WTC11 (cell line): Measurements from ENCODE around the gene PCDHGC4. TPM values are rescaled to one million over a fixed set of nuclear protein-coding genes. Genes with fewer than 3 reads are reported as not detected.

Experiments used
- ATAC-seq: fragments of 200-7000 bp; cut with Tn5 transposase; 2 replicates; pipeline ENCODE4 v1.10.0; 2021; ENCODE audit warnings: mild to moderate bottlenecking, moderate library complexity
- CTCF ChIA-PET: fragments of 300-600 bp; sonication (Branson Sonifier 250); formaldehyde crosslinking; loops from one replicate; lab custom pipeline; 2021; ENCODE audit warnings: antibody characterized with exemption; lab: Charles Lee
- POLR2A ChIA-PET: fragments of 350-600 bp; sonication (Branson Sonifier 250); formaldehyde crosslinking; loops from one replicate; lab custom pipeline; 2021; ENCODE audit warnings: antibody characterized with exemption; lab: Charles Lee
- DNase-seq: peaks from one replicate; pipeline ENCODE4 v3.0.0; 2021; ENCODE audit warnings: low spot score
- H3K27ac Mint-ChIP-seq: 2 replicates; pipeline ENCODE4 v1.8.0; 2021; ENCODE audit warnings: mixed read lengths
- H3K27me3 Mint-ChIP-seq: 2 replicates; pipeline ENCODE4 v1.8.0; 2021; ENCODE audit warnings: low read depth, mild to moderate bottlenecking, moderate library complexity, mixed read lengths
- H3K36me3 Mint-ChIP-seq: 2 replicates; pipeline ENCODE4 v1.8.0; 2021; ENCODE audit warnings: mixed read lengths
- H3K4me1 Mint-ChIP-seq: 2 replicates; pipeline ENCODE4 v1.8.0; 2022; ENCODE audit warnings: mixed read lengths
- H3K4me3 Mint-ChIP-seq: 2 replicates; pipeline ENCODE4 v1.8.0; 2021; ENCODE audit warnings: mild to moderate bottlenecking, moderate library complexity, mixed read lengths
- H3K9me3 Mint-ChIP-seq: 2 replicates; pipeline ENCODE4 v1.8.0; 2021; ENCODE audit warnings: mixed read lengths
- CBFB ChIP-seq: sonication (generic); formaldehyde crosslinking; IDR thresholded peaks from 2 replicates; pipeline ENCODE4 v1.8.1; 2022; ENCODE audit warnings: mild to moderate bottlenecking, low read depth, missing genetic modification reagents
- MXD4 ChIP-seq: fragments of 250-450 bp; sonication (Bioruptor Pico); IDR thresholded peaks from 2 replicates; pipeline ENCODE4 v1.8.0; 2021; ENCODE audit warnings: mild to moderate bottlenecking, moderate library complexity, borderline replicate concordance
- RELA ChIP-seq: sonication (generic); formaldehyde crosslinking; IDR thresholded peaks from 2 replicates; pipeline ENCODE4 v1.8.1; 2022; ENCODE audit warnings: missing genetic modification reagents, mild to moderate bottlenecking, borderline replicate concordance
- SMAD4 ChIP-seq: sonication (generic); formaldehyde crosslinking; IDR thresholded peaks from 2 replicates; pipeline ENCODE4 v1.8.0; 2022; ENCODE audit warnings: mild to moderate bottlenecking, missing genetic modification reagents
- ZNF219 ChIP-seq: sonication (generic); formaldehyde crosslinking; IDR thresholded peaks from 2 replicates; pipeline ENCODE4 v1.8.0; 2023; ENCODE audit warnings: missing genetic modification reagents, mild to moderate bottlenecking, borderline replicate concordance
- total RNA-seq: library from RNA; stranded (reverse); gene quantifications from 3 replicates; pipeline ENCODE4 v1.2.3, GENCODE V29; 2021
- TF ChIP-seq, protein P1 (sequence below): fragments of 250-450 bp; sonication (Bioruptor Pico); IDR thresholded peaks from 2 replicates; pipeline ENCODE4 v1.9.0; 2021; ENCODE audit warnings: mild to moderate bottlenecking, borderline replicate concordance
- TF ChIP-seq, protein P2 (sequence below): sonication (generic); formaldehyde crosslinking; IDR thresholded peaks from 2 replicates; pipeline ENCODE4 v1.8.1; 2022; ENCODE audit warnings: mild to moderate bottlenecking, missing genetic modification reagents, moderate library complexity, borderline replicate concordance
- TF ChIP-seq, protein P3 (sequence below): sonication (generic); formaldehyde crosslinking; IDR thresholded peaks from 2 replicates; pipeline ENCODE4 v1.8.1; 2022; ENCODE audit warnings: mild to moderate bottlenecking, moderate library complexity, missing genetic modification reagents
- TF ChIP-seq, protein P4 (sequence below): sonication (generic); formaldehyde crosslinking; IDR thresholded peaks from 2 replicates; pipeline ENCODE4 v1.8.0; 2022; ENCODE audit warnings: mild to moderate bottlenecking, missing genetic modification reagents
- TF ChIP-seq, protein P5 (sequence below): sonication (generic); formaldehyde crosslinking; IDR thresholded peaks from 2 replicates; pipeline ENCODE4 v1.8.1; 2022; ENCODE audit warnings: low read depth, missing genetic modification reagents, borderline replicate concordance

PCDHGC4 gene
- total RNA-seq, 1 experiment from 2014 or later = 6.1 TPM

DNA sequence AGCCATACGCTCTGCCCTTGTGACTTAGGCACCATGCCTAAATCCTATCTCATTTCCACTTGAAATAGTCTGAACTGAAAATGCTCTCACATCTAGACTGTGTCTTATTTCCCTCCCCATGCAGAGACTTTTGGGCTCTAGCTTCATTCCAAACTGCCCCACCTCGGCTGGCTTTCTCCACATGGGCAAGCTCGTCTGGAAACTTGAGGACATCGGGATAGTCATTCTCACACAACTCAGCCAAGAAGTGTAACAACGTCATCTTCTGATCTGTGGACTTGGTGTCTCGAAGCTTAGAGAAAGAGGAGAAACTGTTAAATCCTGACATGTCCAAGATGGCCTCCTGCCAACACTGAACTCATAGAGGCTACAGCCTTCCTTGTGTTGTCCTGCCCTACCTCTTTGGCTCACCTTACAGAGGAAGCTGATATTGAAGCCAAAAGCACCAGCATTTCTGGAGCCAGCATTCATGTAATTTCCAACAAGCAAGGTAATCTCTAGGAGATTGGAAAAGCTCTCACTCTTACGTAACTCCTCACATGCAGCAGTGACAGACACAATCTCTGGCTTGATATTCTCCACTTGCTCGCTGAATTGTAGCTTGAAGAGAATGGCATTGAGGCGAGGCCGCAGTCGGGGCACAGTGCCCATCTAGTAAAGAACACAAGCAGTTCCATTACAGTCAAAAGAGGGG is 43.6 kb downstream of the PCDHGC4 start (continued):
- TF ChIP-seq, protein P1, sequence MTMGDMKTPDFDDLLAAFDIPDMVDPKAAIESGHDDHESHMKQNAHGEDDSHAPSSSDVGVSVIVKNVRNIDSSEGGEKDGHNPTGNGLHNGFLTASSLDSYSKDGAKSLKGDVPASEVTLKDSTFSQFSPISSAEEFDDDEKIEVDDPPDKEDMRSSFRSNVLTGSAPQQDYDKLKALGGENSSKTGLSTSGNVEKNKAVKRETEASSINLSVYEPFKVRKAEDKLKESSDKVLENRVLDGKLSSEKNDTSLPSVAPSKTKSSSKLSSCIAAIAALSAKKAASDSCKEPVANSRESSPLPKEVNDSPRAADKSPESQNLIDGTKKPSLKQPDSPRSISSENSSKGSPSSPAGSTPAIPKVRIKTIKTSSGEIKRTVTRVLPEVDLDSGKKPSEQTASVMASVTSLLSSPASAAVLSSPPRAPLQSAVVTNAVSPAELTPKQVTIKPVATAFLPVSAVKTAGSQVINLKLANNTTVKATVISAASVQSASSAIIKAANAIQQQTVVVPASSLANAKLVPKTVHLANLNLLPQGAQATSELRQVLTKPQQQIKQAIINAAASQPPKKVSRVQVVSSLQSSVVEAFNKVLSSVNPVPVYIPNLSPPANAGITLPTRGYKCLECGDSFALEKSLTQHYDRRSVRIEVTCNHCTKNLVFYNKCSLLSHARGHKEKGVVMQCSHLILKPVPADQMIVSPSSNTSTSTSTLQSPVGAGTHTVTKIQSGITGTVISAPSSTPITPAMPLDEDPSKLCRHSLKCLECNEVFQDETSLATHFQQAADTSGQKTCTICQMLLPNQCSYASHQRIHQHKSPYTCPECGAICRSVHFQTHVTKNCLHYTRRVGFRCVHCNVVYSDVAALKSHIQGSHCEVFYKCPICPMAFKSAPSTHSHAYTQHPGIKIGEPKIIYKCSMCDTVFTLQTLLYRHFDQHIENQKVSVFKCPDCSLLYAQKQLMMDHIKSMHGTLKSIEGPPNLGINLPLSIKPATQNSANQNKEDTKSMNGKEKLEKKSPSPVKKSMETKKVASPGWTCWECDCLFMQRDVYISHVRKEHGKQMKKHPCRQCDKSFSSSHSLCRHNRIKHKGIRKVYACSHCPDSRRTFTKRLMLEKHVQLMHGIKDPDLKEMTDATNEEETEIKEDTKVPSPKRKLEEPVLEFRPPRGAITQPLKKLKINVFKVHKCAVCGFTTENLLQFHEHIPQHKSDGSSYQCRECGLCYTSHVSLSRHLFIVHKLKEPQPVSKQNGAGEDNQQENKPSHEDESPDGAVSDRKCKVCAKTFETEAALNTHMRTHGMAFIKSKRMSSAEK (CRISPR knock-in tag) = no peak

DNA sequence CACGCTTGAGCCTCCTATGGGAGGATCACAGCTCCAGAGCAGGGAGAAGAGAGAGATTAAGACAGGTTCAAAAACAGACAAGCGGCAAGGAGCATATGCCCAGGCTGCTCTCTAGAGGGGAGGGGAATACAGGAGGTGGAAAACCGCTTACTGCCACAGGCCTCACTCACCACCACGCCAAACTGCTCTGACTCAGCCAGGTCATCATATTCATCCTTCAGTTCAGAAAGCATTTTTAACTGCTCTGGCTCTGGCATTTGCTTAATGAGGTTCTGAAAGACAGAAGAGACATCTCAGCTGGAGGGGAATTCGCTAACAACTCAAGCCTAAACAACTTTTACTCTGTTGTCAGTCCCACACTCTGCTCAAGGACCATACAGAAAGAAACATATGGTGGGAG is 44.2 kb downstream of the PCDHGC4 start:
- no peak overlapping the region for H3K27ac Mint-ChIP-seq
- TF ChIP-seq, protein P2, sequence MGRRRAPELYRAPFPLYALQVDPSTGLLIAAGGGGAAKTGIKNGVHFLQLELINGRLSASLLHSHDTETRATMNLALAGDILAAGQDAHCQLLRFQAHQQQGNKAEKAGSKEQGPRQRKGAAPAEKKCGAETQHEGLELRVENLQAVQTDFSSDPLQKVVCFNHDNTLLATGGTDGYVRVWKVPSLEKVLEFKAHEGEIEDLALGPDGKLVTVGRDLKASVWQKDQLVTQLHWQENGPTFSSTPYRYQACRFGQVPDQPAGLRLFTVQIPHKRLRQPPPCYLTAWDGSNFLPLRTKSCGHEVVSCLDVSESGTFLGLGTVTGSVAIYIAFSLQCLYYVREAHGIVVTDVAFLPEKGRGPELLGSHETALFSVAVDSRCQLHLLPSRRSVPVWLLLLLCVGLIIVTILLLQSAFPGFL = no peak
- TF ChIP-seq ZNF219 (CRISPR knock-in tag) (no peak), SMAD4 (CRISPR knock-in tag) (no peak), RELA (CRISPR knock-in tag) (no peak)
- TF ChIP-seq, protein P3, sequence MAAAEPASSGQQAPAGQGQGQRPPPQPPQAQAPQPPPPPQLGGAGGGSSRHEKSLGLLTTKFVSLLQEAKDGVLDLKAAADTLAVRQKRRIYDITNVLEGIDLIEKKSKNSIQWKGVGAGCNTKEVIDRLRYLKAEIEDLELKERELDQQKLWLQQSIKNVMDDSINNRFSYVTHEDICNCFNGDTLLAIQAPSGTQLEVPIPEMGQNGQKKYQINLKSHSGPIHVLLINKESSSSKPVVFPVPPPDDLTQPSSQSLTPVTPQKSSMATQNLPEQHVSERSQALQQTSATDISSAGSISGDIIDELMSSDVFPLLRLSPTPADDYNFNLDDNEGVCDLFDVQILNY (CRISPR knock-in tag) = no peak
- TF ChIP-seq, all 79 proteins: peak for 0
- Mint-ChIP-seq H3K4me1 (peaks cover 20% of the 10 kb centered on the region), H3K9me3 (no peaks in the 10 kb centered on the region), H3K36me3 (peaks cover 35% of the 10 kb centered on the region), H3K4me3 (no peak overlapping the region), H3K27me3 (no peaks in the 10 kb centered on the region)
- DNase-seq (no peak), ATAC-seq (no peak)
- CTCF ChIA-PET = interaction anchor here (1.2 to 1.9 kb wide), 5 partner anchors 29 to 306 kb away, joined by 3 to 4 read pairs (median 4); partner anchors contain the start of genes PCDHB14, PCDHGB6 and PCDHGB7
- POLR2A ChIA-PET = no interaction called here

DNA sequence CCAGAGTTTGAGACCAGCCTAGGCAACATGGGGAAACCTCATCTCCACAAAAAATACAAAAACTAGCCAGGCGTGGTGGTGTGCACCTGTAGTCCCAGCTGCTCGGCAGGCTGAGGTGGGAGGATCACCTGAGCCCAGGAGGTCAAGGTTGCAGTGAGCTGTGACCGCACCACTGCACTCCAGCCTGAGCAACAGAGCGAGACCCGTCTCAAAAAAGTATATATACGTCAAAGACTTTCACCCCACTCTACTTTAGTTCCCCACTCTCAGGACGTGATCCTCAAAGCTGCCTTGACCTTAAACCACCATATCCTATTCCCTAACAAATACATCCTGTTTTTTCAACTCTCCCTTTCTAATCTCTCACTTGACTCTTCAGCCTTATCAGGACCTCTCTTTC is 45.0 kb downstream of the PCDHGC4 start:
- no peak for ATAC-seq
- Mint-ChIP-seq H3K4me3 (no peak overlapping the region), H3K36me3 (peaks cover 36% of the 10 kb centered on the region), H3K4me1 (peaks cover 14% of the 10 kb centered on the region), H3K27me3 (no peaks in the 10 kb centered on the region), H3K9me3 (no peaks in the 10 kb centered on the region), H3K27ac (no peak overlapping the region)
- TF ChIP-seq, protein P1 (CRISPR knock-in tag) = no peak
- no peak for TF ChIP-seq CBFB (CRISPR knock-in tag)
- TF ChIP-seq, protein P4, sequence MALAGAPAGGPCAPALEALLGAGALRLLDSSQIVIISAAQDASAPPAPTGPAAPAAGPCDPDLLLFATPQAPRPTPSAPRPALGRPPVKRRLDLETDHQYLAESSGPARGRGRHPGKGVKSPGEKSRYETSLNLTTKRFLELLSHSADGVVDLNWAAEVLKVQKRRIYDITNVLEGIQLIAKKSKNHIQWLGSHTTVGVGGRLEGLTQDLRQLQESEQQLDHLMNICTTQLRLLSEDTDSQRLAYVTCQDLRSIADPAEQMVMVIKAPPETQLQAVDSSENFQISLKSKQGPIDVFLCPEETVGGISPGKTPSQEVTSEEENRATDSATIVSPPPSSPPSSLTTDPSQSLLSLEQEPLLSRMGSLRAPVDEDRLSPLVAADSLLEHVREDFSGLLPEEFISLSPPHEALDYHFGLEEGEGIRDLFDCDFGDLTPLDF (CRISPR knock-in tag) = no peak
- TF ChIP-seq, protein P5, sequence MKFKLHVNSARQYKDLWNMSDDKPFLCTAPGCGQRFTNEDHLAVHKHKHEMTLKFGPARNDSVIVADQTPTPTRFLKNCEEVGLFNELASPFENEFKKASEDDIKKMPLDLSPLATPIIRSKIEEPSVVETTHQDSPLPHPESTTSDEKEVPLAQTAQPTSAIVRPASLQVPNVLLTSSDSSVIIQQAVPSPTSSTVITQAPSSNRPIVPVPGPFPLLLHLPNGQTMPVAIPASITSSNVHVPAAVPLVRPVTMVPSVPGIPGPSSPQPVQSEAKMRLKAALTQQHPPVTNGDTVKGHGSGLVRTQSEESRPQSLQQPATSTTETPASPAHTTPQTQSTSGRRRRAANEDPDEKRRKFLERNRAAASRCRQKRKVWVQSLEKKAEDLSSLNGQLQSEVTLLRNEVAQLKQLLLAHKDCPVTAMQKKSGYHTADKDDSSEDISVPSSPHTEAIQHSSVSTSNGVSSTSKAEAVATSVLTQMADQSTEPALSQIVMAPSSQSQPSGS (CRISPR knock-in tag) = no peak
- no peak for TF ChIP-seq MXD4 (CRISPR knock-in tag)
- CTCF ChIA-PET = interaction anchor here (1.2 to 1.3 kb wide), 2 partner anchors 51 to 112 kb away, joined by 3 read pairs; partner anchors contain the start of gene PCDHGB7
- POLR2A ChIA-PET = no interaction called here
- DNase-seq = no peak
